DND-41 (cell line): ENCODE results near the gene DUOX2.

ENCODE experiments used
- ATAC-seq: fragments of 200-7000 bp; cut with Tn5 transposase; 3 replicates; pipeline ENCODE4 v1.9.1; 2021; ENCODE audit warnings: low read depth; ENCODE audit not compliant: insufficient read depth
- DNase-seq: peaks from one replicate; pipeline ENCODE4 v3.0.0-alpha.2; 2020
- H2AFZ ChIP-seq: 2 replicates; pipeline ENCODE4 v1.6.0; 2012; ENCODE audit warnings: low read depth, low read length
- H3K27ac ChIP-seq: 2 replicates; pipeline ENCODE4 v1.5.1; 2012; ENCODE audit warnings: low read length, inconsistent platforms
- H3K27me3 ChIP-seq: fragments of 200-600 bp; sonication (generic); 2 replicates; pipeline ENCODE4 v1.6.0; 2012; ENCODE audit warnings: low read length, mild to moderate bottlenecking, inconsistent platforms; ENCODE audit not compliant: insufficient read depth, poor library complexity
- H3K36me3 ChIP-seq: 2 replicates; pipeline ENCODE4 v1.5.1; 2012; ENCODE audit warnings: low read length, inconsistent platforms; ENCODE audit not compliant: insufficient read depth
- H3K4me1 ChIP-seq: 2 replicates; pipeline ENCODE4 v1.5.1; 2012; ENCODE audit warnings: mild to moderate bottlenecking, low read length; ENCODE audit not compliant: insufficient read depth
- H3K4me2 ChIP-seq: 2 replicates; pipeline ENCODE4 v1.6.0; 2012; ENCODE audit warnings: mild to moderate bottlenecking, moderate library complexity, low read length, inconsistent platforms; ENCODE audit not compliant: insufficient read depth
- H3K4me3 ChIP-seq, 2 experiments: fragments of 200-600 bp in 1 of 2; shearing (Covaris generic) in 1 of 2; 2 replicates each; pipeline ENCODE4 v1.5.1; 2012 to 2016; ENCODE audit warnings: inconsistent platforms in 2 of 2, low read length in 2 of 2, mild to moderate bottlenecking in 2 of 2, low read depth in 1 of 2, moderate library complexity in 1 of 2
- H3K79me2 ChIP-seq: 2 replicates; pipeline ENCODE4 v1.6.0; 2012; ENCODE audit warnings: low read length, inconsistent platforms; ENCODE audit not compliant: insufficient read depth
- H3K9ac ChIP-seq: 2 replicates; pipeline ENCODE4 v1.6.0; 2012; ENCODE audit warnings: low read depth, mild to moderate bottlenecking, inconsistent platforms, low read length, moderate library complexity
- H3K9me3 ChIP-seq: 2 replicates; pipeline ENCODE4 v1.5.1; 2012; ENCODE audit warnings: low read length, moderate library complexity, mild to moderate bottlenecking, inconsistent platforms; ENCODE audit not compliant: insufficient read depth, severe bottlenecking
- H4K20me1 ChIP-seq: 2 replicates; pipeline ENCODE4 v1.6.0; 2012; ENCODE audit warnings: low read length; ENCODE audit not compliant: insufficient read depth
- CTCF ChIP-seq: IDR thresholded peaks from 2 replicates; pipeline ENCODE4 v1.5.1; 2012; ENCODE audit warnings: borderline replicate concordance, low read length, moderate library complexity, mild to moderate bottlenecking; ENCODE audit not compliant: poor library complexity, severe bottlenecking; ENCODE audit errors: extremely low read depth
- EZH2 ChIP-seq: IDR thresholded peaks from 3 replicates; pipeline ENCODE4 v1.6.1; 2012; ENCODE audit warnings: borderline replicate concordance, low read depth, mild to moderate bottlenecking, moderate library complexity, low read length, inconsistent platforms; ENCODE audit not compliant: severe bottlenecking

Gene DUOX2

GRCh38 chr15:45117308-45118130 lies 3.5 kb upstream of the DUOX2 start:
- H3K4me3 ChIP-seq = no peak overlapping the region
- no peak overlapping the region for H3K27ac ChIP-seq
- H2AFZ ChIP-seq = peak overlapping the region; percentile 33; the same call in 1 of the 2 replicates
- no peak for DNase-seq
- peak; percentile 4; the same call in 1 of the 3 replicates for ATAC-seq
- no peaks in the 10 kb centered on the region for H4K20me1 ChIP-seq
- no peaks in the 10 kb centered on the region for H3K79me2 ChIP-seq
- TF ChIP-seq CTCF (no peak), EZH2 (no peak)
- no peak overlapping the region for H3K4me2 ChIP-seq
- H3K36me3 ChIP-seq = no peaks in the 10 kb centered on the region
- H3K27me3 ChIP-seq = no peaks in the 10 kb centered on the region
- H3K9me3 ChIP-seq = no peaks in the 10 kb centered on the region
- H3K4me1 ChIP-seq = peaks cover 3% of the 10 kb centered on the region; the same call in 1 of the 2 replicates
- H3K9ac ChIP-seq = no peak overlapping the region

GRCh38 chr15:45116482-45117307 lies 2.7 kb upstream of the DUOX2 start:
- H3K4me3 ChIP-seq = no peak overlapping the region

GRCh38 chr15:45116006-45116481 lies 2.1 kb upstream of the DUOX2 start:
- H3K4me2 ChIP-seq = no peak overlapping the region
- H3K79me2 ChIP-seq = no peaks in the 10 kb centered on the region
- H4K20me1 ChIP-seq = no peaks in the 10 kb centered on the region
- no peak overlapping the region for H3K27ac ChIP-seq
- H2AFZ ChIP-seq = no peak overlapping the region
- no peaks in the 10 kb centered on the region for H3K9me3 ChIP-seq
- no peak overlapping the region for H3K4me3 ChIP-seq
- TF ChIP-seq CTCF (no peak), EZH2 (no peak)
- ATAC-seq (no peak), DNase-seq (no peak)
- H3K27me3 ChIP-seq = no peaks in the 10 kb centered on the region
- H3K9ac ChIP-seq = no peak overlapping the region
- no peaks in the 10 kb centered on the region for H3K36me3 ChIP-seq
- H3K4me1 ChIP-seq = peaks cover 3% of the 10 kb centered on the region; the same call in 1 of the 2 replicates

More at GRCh38 chr15:45116482-45117307, 2.7 kb upstream of the DUOX2 start:
- TF ChIP-seq EZH2 (no peak), CTCF (no peak)
- Histone ChIP-seq H2AFZ (no peak overlapping the region), H3K9ac (no peak overlapping the region), H3K27me3 (no peaks in the 10 kb centered on the region), H3K27ac (no peak overlapping the region), H3K4me2 (no peak overlapping the region), H3K36me3 (no peaks in the 10 kb centered on the region), H3K4me1 (peaks cover 3% of the 10 kb centered on the region; the same call in 1 of the 2 replicates), H3K9me3 (no peaks in the 10 kb centered on the region), H3K79me2 (no peaks in the 10 kb centered on the region), H4K20me1 (no peaks in the 10 kb centered on the region)
- ATAC-seq (no peak), DNase-seq (no peak)
